Lung (tissue), 12 donors: ENCODE measurements around the gene SHPK. TPM values are rescaled to one million over a fixed set of nuclear protein-coding genes. Genes with fewer than 3 reads are reported as not detected.

ENCODE experiments used
- ATAC-seq: fragments of 200-7000 bp; cut with Tn5 transposase; one replicate; pipeline ENCODE4 v1.9.1; 2020; ENCODE audit warnings: moderate number of reproducible peaks; ENCODE audit not compliant: insufficient read depth, low FRiP score
- DNase-seq, 3 donors: peaks; one replicate each; pipeline ENCODE4 v3.0.0-alpha.2; 2013 to 2017
- H3K27ac ChIP-seq, 2 donors: one replicate each; pipeline ENCODE4 v1.5.1; 2013; ENCODE audit warnings: mild to moderate bottlenecking in 2 of 2, moderate library complexity in 2 of 2, control low read depth in 1 of 2, inconsistent platforms in 1 of 2, low read depth in 1 of 2, low read length in 1 of 2
- H3K27me3 ChIP-seq, 3 donors: one replicate each; pipeline ENCODE4 v1.5.1; 2013; ENCODE audit warnings: low read length in 2 of 3; ENCODE audit not compliant: control insufficient read depth in 3 of 3, insufficient read depth in 3 of 3
- H3K36me3 ChIP-seq, 4 donors: one replicate each; pipeline ENCODE4 v1.5.1; 2013; ENCODE audit warnings: low read length in 4 of 4, mild to moderate bottlenecking in 1 of 4, moderate library complexity in 1 of 4; ENCODE audit not compliant: control insufficient read depth in 4 of 4, insufficient read depth in 4 of 4
- H3K4me1 ChIP-seq, 5 donors: one replicate each; pipeline ENCODE4 v1.5.1; 2013; ENCODE audit warnings: low read length in 5 of 5, mild to moderate bottlenecking in 2 of 5, moderate library complexity in 1 of 5; ENCODE audit not compliant: control insufficient read depth in 5 of 5, insufficient read depth in 5 of 5
- H3K4me3 ChIP-seq: one replicate; pipeline ENCODE4 v1.5.1; 2013; ENCODE audit warnings: mild to moderate bottlenecking, control low read depth, moderate library complexity
- H3K9ac ChIP-seq, 2 donors: one replicate each; pipeline ENCODE4 v1.5.1; 2013; ENCODE audit warnings: low read length in 2 of 2, control low read depth in 1 of 2; ENCODE audit not compliant: insufficient read depth in 1 of 2
- H3K9me3 ChIP-seq, 4 donors: one replicate each; pipeline ENCODE4 v1.5.1; 2013; ENCODE audit warnings: low read length in 3 of 4, mild to moderate bottlenecking in 1 of 4, moderate library complexity in 1 of 4; ENCODE audit not compliant: control insufficient read depth in 4 of 4, insufficient read depth in 3 of 4
- WGBS, 2 donors: extraction: QIAGEN DNeasy Blood & Tissue Kit; methylation state at CpG; one replicate each; pipeline ENCODE4 v1.1.7; 2013; 5-methylcytosine and 5-hydroxymethylcytosine counted together
- polyA plus RNA-seq, 2 donors: library from polyadenylated mRNA; stranded (reverse); fragments of 200-250 nt; gene quantifications; one replicate each; pipeline ENCODE4 v1.2.1, GENCODE V29; 2013
- total RNA-seq, 2 donors: library from RNA; depleted of rRNA in 1 of 2; stranded (reverse); fragments of >200 nt in 1 of 2; gene quantifications; one replicate each; pipeline ENCODE4 v1.2.1, GENCODE V29; 2014 to 2021
- TF ChIP-seq, protein P1 (sequence below): IDR thresholded peaks from 2 replicates; pipeline ENCODE4 v1.5.1; 2012; ENCODE audit warnings: mild to moderate bottlenecking; ENCODE audit errors: control extremely low read depth, extremely low read depth
- donor health status: control.
- donor health status: control.
- donor health status: Bipolar disorder and iron deficiency.
- donor health status: healthy.
- donor health status: DM: yes; HTN: yes; CAD: no.

Gene SHPK
- total and polyA plus RNA-seq, 4 donors, result 4.9 to 16.8 (median 11.3) TPM

DNA sequence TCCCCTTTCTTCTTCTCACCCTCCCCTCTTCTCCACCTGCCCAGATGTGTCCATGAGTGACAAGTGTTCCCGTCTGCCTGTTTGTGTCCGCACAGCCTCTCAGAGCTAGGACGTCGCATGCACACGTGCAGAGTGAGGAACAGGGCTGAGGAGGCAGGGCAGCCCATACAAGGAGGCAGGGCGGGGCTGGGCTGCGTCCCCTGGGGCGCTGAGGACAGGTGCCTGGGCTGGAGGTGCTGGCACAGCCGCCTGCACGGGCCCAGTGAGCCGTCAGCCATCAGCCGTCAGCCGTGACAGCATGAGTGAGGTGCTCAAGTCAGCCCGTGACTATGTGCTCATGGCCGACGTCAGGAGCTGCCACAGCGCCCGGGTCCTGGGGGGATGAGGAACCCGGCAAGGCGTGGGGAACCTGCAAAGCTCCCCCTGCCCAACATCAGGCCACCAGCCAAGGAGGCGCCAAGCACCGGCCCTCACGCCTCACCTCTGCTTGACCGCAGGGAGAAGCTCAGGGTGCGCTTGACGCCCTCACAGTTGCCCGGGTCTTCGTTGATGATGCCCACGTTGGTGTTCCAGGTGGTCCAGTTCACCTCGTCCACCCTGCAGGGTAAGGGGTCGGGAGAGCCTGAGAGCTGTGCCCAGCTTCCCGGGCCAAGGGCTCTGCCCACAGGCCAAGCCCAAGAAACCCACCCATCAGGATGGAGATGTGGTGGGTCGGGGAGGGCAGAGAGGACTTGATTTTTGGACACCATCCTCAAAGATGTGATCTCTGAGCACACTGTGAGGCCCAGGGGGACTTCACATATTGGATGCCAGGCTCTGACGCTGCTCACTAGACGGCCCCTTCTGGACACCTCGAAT lies 64.8 kb downstream of the SHPK start:
- DNase-seq, result no peak
- WGBS, 2 donors, result 96 to 97% methylated on average over 35 to 36 of the region's 36 CpGs
- TF ChIP-seq, protein P1, sequence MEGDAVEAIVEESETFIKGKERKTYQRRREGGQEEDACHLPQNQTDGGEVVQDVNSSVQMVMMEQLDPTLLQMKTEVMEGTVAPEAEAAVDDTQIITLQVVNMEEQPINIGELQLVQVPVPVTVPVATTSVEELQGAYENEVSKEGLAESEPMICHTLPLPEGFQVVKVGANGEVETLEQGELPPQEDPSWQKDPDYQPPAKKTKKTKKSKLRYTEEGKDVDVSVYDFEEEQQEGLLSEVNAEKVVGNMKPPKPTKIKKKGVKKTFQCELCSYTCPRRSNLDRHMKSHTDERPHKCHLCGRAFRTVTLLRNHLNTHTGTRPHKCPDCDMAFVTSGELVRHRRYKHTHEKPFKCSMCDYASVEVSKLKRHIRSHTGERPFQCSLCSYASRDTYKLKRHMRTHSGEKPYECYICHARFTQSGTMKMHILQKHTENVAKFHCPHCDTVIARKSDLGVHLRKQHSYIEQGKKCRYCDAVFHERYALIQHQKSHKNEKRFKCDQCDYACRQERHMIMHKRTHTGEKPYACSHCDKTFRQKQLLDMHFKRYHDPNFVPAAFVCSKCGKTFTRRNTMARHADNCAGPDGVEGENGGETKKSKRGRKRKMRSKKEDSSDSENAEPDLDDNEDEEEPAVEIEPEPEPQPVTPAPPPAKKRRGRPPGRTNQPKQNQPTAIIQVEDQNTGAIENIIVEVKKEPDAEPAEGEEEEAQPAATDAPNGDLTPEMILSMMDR, result no peak

DNA sequence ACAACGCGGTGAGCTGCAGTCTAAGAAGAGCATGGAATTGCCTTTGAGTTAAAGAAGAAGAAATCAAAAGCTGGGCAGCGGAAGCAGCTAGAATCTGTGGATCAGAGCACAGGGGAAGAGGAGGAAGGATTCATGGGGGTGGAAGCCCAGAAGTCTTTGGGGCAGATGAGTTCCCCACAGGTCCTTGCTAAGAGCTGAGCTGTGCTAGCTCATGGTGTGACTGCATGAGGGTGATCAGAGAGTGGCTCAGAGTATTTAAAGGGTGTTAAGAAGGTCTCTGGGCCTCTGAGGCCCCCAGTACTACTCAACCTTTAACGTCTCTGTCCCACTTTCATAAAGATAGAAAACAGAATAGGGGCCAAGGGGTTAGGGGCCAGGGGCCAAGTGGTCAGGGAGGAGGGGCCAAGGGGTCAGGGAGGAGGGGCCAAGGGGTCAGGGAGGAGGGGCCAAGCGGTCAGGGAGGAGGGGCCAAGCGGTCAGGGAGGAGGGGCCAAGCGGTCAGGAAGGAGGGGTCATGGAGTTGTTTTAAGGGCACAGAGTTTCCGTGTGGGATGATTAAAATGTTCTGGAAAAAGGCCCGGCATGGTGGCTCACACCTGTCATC lies 66.4 kb downstream of the SHPK start:
- no peaks in the 10 kb centered on the region for H3K9me3 ChIP-seq
- H3K27ac ChIP-seq, result no peak overlapping the region
- H3K4me3 ChIP-seq, result no peak overlapping the region
- WGBS, 2 donors, result 95 to 96% methylated on average over 9 of the region's 9 CpGs
- peaks cover 3 to 25% (median 13%) of the 10 kb centered on the region in 4 donors for H3K36me3 ChIP-seq
- ATAC-seq (no peak), DNase-seq (no peak)
- no peaks in the 10 kb centered on the region for H3K4me1 ChIP-seq
- TF ChIP-seq, protein P1, result no peak
- H3K9ac ChIP-seq, result no peak overlapping the region
- no peaks in the 10 kb centered on the region for H3K27me3 ChIP-seq

More for the DNA sequence above, 64.8 kb downstream of the SHPK start:
- Histone ChIP-seq H3K27me3 (no peaks in the 10 kb centered on the region), H3K9me3 (no peaks in the 10 kb centered on the region), H3K9ac (no peak overlapping the region), H3K36me3 (peaks cover 3 to 19% (median 9%) of the 10 kb centered on the region in 4 donors), H3K27ac (no peak overlapping the region), H3K4me3 (no peak overlapping the region), H3K4me1 (no peaks in the 10 kb centered on the region)
- no peak for ATAC-seq

DNA sequence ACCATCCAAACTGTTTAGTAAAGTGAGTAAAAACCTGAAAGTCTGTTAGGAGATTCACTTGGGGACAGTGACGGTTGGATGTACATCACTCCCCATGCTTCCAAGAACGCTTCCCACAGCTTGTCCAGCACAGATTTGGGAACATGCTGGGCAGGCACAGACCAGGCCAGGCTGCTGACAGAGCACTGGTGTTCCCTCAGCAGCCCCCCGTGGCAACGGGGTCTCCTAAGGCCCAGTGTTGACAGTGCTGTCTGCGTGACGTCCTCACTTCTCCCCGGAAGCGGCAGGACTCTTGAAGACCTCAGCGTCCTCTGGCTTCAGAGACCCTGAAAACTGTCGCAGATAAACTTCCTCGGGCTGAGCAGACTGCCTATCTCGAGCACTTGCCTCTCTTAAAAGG lies 69.5 kb downstream of the SHPK start:
- ATAC-seq (no peak), DNase-seq (no peak)
- Histone ChIP-seq H3K27ac (no peak overlapping the region), H3K9ac (no peak overlapping the region), H3K36me3 (peaks cover 3 to 11% (median 6%) of the 10 kb centered on the region in 4 donors), H3K4me1 (peaks cover 0 to 6% (median 0%) of the 10 kb centered on the region in 5 donors), H3K9me3 (no peaks in the 10 kb centered on the region), H3K4me3 (no peak overlapping the region), H3K27me3 (no peaks in the 10 kb centered on the region)
- 93 to 96% methylated on average over 12 of the region's 12 CpGs for WGBS, 2 donors
- TF ChIP-seq, protein P1, result no peak
